Measurements from ENCODE around the gene TGFBR3.

- no peak for TF ChIP-seq CTCF (IDR thresholded peaks at IDR 0.05; ENCODE audit: borderline replicate concordance, extremely low read depth, low read length, poor library complexity, severe bottlenecking)
- TF ChIP-seq EZH2 (IDR thresholded peaks at IDR 0.05; ENCODE audit: borderline replicate concordance, low read depth, low read length, severe bottlenecking) = no peak
Observed at GRCh38 chr1:91842563-91842962, 43.4 kb downstream of the TGFBR3 start.

All from DND-41 (cell line).